HL-60 (cell line): ENCODE results near the gene KIAA1671.
"Not testable (repeated sequence)": the region's sequence is repeated elsewhere in the genome, so short reads cannot be mapped to it uniquely, and the experiment has no call there.

Experiments used
- POLR2AphosphoS5 ChIP-seq: IDR thresholded peaks from 2 replicates; pipeline ENCODE4 v1.6.1; 2012; ENCODE audit warnings: low read depth
- TF ChIP-seq, protein P1 (sequence below): IDR thresholded peaks from one replicate; pipeline ENCODE4 v1.5.1; 2011; ENCODE audit warnings: low read length, control low read depth, inconsistent platforms; ENCODE audit not compliant: insufficient read depth

DNA sequence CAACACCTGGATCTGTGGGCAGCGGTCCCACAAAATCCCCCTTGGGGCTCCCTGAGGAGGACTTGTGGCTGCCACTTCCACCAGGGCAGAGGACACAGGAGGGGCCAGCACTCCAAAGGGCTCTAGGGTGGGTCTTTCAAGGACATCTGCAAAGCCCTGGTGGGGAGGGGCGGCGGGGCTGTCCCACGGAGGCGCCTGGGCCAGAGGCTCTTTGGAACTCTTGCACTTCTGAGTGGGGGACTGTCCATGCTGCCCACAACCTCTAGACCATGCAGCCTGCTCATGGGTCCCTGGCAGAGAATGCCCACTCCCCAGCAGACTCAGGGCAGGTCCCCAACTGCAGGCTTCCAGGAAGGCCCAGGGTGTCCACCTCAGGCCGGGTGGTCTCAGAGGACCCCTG is 225.8 kb downstream of the KIAA1671 start:
- TF ChIP-seq, protein P1, sequence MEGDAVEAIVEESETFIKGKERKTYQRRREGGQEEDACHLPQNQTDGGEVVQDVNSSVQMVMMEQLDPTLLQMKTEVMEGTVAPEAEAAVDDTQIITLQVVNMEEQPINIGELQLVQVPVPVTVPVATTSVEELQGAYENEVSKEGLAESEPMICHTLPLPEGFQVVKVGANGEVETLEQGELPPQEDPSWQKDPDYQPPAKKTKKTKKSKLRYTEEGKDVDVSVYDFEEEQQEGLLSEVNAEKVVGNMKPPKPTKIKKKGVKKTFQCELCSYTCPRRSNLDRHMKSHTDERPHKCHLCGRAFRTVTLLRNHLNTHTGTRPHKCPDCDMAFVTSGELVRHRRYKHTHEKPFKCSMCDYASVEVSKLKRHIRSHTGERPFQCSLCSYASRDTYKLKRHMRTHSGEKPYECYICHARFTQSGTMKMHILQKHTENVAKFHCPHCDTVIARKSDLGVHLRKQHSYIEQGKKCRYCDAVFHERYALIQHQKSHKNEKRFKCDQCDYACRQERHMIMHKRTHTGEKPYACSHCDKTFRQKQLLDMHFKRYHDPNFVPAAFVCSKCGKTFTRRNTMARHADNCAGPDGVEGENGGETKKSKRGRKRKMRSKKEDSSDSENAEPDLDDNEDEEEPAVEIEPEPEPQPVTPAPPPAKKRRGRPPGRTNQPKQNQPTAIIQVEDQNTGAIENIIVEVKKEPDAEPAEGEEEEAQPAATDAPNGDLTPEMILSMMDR: not testable (repeated sequence)
- not testable (repeated sequence) for TF ChIP-seq POLR2AphosphoS5
